Ishikawa (cell line): ENCODE data around the gene PLK3.

Source experiments
- CEBPB ChIP-seq: IDR thresholded peaks from 2 replicates; pipeline ENCODE4 v1.6.1; 2012
- CREB1 ChIP-seq: IDR thresholded peaks from 2 replicates; pipeline ENCODE4 v1.6.1; 2012; ENCODE audit warnings: low read depth
- EGR1 ChIP-seq: IDR thresholded peaks from 2 replicates; pipeline ENCODE4 v1.6.1; 2012
- EP300 ChIP-seq: IDR thresholded peaks from 2 replicates; pipeline ENCODE4 v1.6.1; 2012; ENCODE audit warnings: borderline replicate concordance
- FOXM1 ChIP-seq: IDR thresholded peaks from 2 replicates; pipeline ENCODE4 v1.6.1; 2012; ENCODE audit warnings: low read depth, borderline replicate concordance
- MAX ChIP-seq: IDR thresholded peaks from 2 replicates; pipeline ENCODE4 v1.6.1; 2012
- NFIC ChIP-seq: IDR thresholded peaks from 2 replicates; pipeline ENCODE4 v1.6.1; 2012
- RAD21 ChIP-seq: IDR thresholded peaks from 2 replicates; pipeline ENCODE4 v1.6.1; 2012; ENCODE audit warnings: low read depth
- REST ChIP-seq: IDR thresholded peaks from 2 replicates; pipeline ENCODE4 v1.6.1; 2012; ENCODE audit warnings: low read depth, mild to moderate bottlenecking
- TAF1 ChIP-seq: IDR thresholded peaks from 2 replicates; pipeline ENCODE4 v1.6.1; 2012; ENCODE audit warnings: low read depth, mild to moderate bottlenecking
- TCF12 ChIP-seq: IDR thresholded peaks from 2 replicates; pipeline ENCODE4 v1.6.1; 2012; ENCODE audit warnings: low read depth
- TEAD4 ChIP-seq: IDR thresholded peaks from 2 replicates; pipeline ENCODE4 v1.6.1; 2012
- USF1 ChIP-seq: IDR thresholded peaks from 2 replicates; pipeline ENCODE4 v1.6.1; 2012
- YY1 ChIP-seq: IDR thresholded peaks from 2 replicates; pipeline ENCODE4 v1.6.1; 2012; ENCODE audit warnings: low read depth
- ZBTB7A ChIP-seq: IDR thresholded peaks from 2 replicates; pipeline ENCODE4 v1.6.1; 2012; ENCODE audit warnings: low read depth

Gene PLK3

GRCh38 chr1:44822131-44822701, 22.0 kb downstream of the PLK3 start:
- TF ChIP-seq CREB1 (no peak), TEAD4 (no peak), YY1 (no peak), RAD21 (no peak), CEBPB (no peak), EP300 (no peak), TAF1 (no peak), FOXM1 (no peak), NFIC (no peak), EGR1 (no peak), MAX (no peak), USF1 (no peak), REST (no peak), TCF12 (no peak), ZBTB7A (no peak)

- TF ChIP-seq RAD21 (no peak), ZBTB7A (no peak), TCF12 (no peak), EP300 (no peak), CEBPB (no peak), EGR1 (no peak), USF1 (no peak), TEAD4 (no peak)
These were observed 22.8 kb downstream of the PLK3 start for GRCh38 chr1:44822981-44823451.

- TF ChIP-seq TCF12 (no peak), EGR1 (no peak), YY1 (no peak), CEBPB (no peak)
These were observed 26.4 kb downstream of the PLK3 start for GRCh38 chr1:44826375-44827196.

GRCh38 chr1:44827197-44828002, 27.2 kb downstream of the PLK3 start:
- TF ChIP-seq NFIC (no peak), YY1 (no peak), RAD21 (no peak)

- TF ChIP-seq EP300 (no peak), EGR1 (no peak), USF1 (no peak), TAF1 (no peak), CREB1 (no peak), REST (no peak), ZBTB7A (no peak), MAX (no peak), FOXM1 (no peak), TEAD4 (no peak), CEBPB (no peak), NFIC (no peak), YY1 (no peak)
These were observed 27.9 kb downstream of the PLK3 start for GRCh38 chr1:44828003-44828651.
